ENCODE measurements around the gene ANKRD16. TPM values are rescaled to one million over a fixed set of nuclear protein-coding genes. Genes with fewer than 3 reads are reported as not detected.

Gene ANKRD16
- total and polyA plus RNA-seq, 2 of the 13 experiments (the other 11 are each of a cell fraction or from before 2014, with no cell fraction given), result 8.0 to 11.4 TPM

GRCh38 chr10:5813341-5814109 lies 76.2 kb downstream of the ANKRD16 start, which contains the start of gene GDI2 (continued):
- TF ChIP-seq, protein P1, sequence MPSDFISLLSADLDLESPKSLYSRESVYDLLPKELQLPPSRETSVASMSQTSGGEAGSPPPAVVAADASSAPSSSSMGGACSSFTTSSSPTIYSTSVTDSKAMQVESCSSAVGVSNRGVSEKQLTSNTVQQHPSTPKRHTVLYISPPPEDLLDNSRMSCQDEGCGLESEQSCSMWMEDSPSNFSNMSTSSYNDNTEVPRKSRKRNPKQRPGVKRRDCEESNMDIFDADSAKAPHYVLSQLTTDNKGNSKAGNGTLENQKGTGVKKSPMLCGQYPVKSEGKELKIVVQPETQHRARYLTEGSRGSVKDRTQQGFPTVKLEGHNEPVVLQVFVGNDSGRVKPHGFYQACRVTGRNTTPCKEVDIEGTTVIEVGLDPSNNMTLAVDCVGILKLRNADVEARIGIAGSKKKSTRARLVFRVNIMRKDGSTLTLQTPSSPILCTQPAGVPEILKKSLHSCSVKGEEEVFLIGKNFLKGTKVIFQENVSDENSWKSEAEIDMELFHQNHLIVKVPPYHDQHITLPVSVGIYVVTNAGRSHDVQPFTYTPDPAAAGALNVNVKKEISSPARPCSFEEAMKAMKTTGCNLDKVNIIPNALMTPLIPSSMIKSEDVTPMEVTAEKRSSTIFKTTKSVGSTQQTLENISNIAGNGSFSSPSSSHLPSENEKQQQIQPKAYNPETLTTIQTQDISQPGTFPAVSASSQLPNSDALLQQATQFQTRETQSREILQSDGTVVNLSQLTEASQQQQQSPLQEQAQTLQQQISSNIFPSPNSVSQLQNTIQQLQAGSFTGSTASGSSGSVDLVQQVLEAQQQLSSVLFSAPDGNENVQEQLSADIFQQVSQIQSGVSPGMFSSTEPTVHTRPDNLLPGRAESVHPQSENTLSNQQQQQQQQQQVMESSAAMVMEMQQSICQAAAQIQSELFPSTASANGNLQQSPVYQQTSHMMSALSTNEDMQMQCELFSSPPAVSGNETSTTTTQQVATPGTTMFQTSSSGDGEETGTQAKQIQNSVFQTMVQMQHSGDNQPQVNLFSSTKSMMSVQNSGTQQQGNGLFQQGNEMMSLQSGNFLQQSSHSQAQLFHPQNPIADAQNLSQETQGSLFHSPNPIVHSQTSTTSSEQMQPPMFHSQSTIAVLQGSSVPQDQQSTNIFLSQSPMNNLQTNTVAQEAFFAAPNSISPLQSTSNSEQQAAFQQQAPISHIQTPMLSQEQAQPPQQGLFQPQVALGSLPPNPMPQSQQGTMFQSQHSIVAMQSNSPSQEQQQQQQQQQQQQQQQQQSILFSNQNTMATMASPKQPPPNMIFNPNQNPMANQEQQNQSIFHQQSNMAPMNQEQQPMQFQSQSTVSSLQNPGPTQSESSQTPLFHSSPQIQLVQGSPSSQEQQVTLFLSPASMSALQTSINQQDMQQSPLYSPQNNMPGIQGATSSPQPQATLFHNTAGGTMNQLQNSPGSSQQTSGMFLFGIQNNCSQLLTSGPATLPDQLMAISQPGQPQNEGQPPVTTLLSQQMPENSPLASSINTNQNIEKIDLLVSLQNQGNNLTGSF (CRISPR knock-in tag; IDR thresholded peaks at IDR 0.05), result peak; percentile 90; the same call in 1 of the 2 replicates
- peak; percentile 92 for TF ChIP-seq ZNF557 (CRISPR knock-in tag; IDR thresholded peaks at IDR 0.05)
- TF ChIP-seq ZNF644 (CRISPR knock-in tag; IDR thresholded peaks at IDR 0.05; ENCODE audit: low read depth), result no peak
- peak; percentile 77; the same call in 1 of the 2 replicates for TF ChIP-seq ZNF224 (CRISPR knock-in tag; IDR thresholded peaks at IDR 0.05)
- peak; percentile 86 for TF ChIP-seq MTF1 (CRISPR knock-in tag; IDR thresholded peaks at IDR 0.05)
- TF ChIP-seq TOE1 (CRISPR knock-in tag; IDR thresholded peaks at IDR 0.05), result no peak; the same call in 1 of the 2 replicates
- peak; percentile 90 for TF ChIP-seq HDAC1 (CRISPR knock-in tag; IDR thresholded peaks at IDR 0.05)
- peak; percentile 98; the same call in 1 of the 2 replicates for TF ChIP-seq ZNF670 (CRISPR knock-in tag; IDR thresholded peaks at IDR 0.05; ENCODE audit: borderline replicate concordance)
- TF ChIP-seq ZNF337 (CRISPR knock-in tag; IDR thresholded peaks at IDR 0.05; ENCODE audit: borderline replicate concordance, low read depth), result peak; percentile 64; the same call in 1 of the 2 replicates
- TF ChIP-seq, protein P2, sequence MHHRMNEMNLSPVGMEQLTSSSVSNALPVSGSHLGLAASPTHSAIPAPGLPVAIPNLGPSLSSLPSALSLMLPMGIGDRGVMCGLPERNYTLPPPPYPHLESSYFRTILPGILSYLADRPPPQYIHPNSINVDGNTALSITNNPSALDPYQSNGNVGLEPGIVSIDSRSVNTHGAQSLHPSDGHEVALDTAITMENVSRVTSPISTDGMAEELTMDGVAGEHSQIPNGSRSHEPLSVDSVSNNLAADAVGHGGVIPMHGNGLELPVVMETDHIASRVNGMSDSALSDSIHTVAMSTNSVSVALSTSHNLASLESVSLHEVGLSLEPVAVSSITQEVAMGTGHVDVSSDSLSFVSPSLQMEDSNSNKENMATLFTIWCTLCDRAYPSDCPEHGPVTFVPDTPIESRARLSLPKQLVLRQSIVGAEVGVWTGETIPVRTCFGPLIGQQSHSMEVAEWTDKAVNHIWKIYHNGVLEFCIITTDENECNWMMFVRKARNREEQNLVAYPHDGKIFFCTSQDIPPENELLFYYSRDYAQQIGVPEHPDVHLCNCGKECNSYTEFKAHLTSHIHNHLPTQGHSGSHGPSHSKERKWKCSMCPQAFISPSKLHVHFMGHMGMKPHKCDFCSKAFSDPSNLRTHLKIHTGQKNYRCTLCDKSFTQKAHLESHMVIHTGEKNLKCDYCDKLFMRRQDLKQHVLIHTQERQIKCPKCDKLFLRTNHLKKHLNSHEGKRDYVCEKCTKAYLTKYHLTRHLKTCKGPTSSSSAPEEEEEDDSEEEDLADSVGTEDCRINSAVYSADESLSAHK (CRISPR knock-in tag; IDR thresholded peaks at IDR 0.05; ENCODE audit: borderline replicate concordance), result peak; percentile 83; the same call in 1 of the 2 replicates
- peak; percentile 46 for TF ChIP-seq ZSCAN29 (CRISPR knock-in tag; conservative IDR thresholded peaks at IDR 0.05)
- TF ChIP-seq SIN3A (IDR thresholded peaks at IDR 0.05; ENCODE audit: borderline replicate concordance, low read depth, low read length), result peak; percentile 65; the same call in 1 of the 2 replicates
- peak; percentile 95 for TF ChIP-seq ZNF547 (CRISPR knock-in tag; IDR thresholded peaks at IDR 0.05)
- peak; percentile 80 for TF ChIP-seq PHF20 (CRISPR knock-in tag; IDR thresholded peaks at IDR 0.05)
